Measurements from ENCODE around the gene KRTAP10-12.

DNA sequence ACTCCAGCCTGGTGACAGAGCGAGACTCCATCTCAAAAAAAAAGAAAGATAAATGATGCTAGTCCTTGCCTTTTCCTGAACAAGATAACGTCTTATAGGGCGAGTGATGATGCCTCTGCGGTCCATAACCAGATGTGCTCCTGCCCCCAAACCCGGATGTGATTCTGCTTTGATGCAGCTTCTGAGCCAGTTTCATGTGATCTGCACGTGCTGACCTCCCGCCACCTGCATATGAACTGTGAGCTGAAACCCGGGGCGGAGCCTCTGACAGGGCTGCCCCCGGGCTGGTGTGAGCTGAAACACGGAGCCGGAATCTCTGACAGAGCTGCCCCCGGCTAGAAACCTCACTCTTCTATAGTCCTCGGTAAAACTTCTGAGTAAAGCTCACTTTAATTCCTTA lies 43.8 kb upstream of the KRTAP10-12 start:
- TF ChIP-seq EZH2 (IDR thresholded peaks at IDR 0.05; ENCODE audit: borderline replicate concordance): no peak
- TF ChIP-seq, protein P1, sequence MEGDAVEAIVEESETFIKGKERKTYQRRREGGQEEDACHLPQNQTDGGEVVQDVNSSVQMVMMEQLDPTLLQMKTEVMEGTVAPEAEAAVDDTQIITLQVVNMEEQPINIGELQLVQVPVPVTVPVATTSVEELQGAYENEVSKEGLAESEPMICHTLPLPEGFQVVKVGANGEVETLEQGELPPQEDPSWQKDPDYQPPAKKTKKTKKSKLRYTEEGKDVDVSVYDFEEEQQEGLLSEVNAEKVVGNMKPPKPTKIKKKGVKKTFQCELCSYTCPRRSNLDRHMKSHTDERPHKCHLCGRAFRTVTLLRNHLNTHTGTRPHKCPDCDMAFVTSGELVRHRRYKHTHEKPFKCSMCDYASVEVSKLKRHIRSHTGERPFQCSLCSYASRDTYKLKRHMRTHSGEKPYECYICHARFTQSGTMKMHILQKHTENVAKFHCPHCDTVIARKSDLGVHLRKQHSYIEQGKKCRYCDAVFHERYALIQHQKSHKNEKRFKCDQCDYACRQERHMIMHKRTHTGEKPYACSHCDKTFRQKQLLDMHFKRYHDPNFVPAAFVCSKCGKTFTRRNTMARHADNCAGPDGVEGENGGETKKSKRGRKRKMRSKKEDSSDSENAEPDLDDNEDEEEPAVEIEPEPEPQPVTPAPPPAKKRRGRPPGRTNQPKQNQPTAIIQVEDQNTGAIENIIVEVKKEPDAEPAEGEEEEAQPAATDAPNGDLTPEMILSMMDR (IDR thresholded peaks at IDR 0.05; ENCODE audit: poor library complexity): no peak
